ENCODE data around the gene SYK.
A peak's percentile ranks its signal among the peaks of the same experiment; 100 is the strongest.

Gene SYK

DNA sequence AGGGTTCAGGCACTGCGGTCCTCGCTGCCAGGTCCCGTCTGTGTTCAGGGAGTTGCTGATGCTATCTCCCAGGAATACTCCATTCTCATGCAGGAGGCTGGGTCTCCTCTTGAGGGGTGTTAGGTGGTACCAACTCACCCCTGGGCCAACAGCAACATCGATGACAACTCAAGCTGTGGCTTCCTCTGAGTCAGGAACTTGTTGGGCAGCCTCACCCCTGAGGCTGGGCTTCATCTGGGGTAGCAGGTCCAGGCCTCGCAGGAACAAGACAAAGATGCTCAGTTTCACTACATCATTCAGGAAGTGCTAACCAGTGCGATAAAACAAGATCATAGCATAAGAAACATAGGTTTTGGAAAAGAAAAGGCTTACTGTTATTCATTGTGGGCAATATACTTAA, 125.9 kb downstream of the SYK start:
- ATAC-seq (replicated peaks) (no peak), DNase-seq (no peak)
- peaks cover 0 to 4% of the 10 kb centered on the region in 2 donors for H3K36me3 Mint-ChIP-seq
- peaks cover 10 to 20% of the 10 kb centered on the region in 2 donors for H3K27me3 Mint-ChIP-seq
- no peak overlapping the region for H3K4me3 Mint-ChIP-seq
- H3K27ac Mint-ChIP-seq: no peak overlapping the region
- no peaks in the 10 kb centered on the region for H3K9me3 Mint-ChIP-seq
- H3K4me1 Mint-ChIP-seq: peaks cover 18 to 22% of the 10 kb centered on the region in 2 donors

DNA sequence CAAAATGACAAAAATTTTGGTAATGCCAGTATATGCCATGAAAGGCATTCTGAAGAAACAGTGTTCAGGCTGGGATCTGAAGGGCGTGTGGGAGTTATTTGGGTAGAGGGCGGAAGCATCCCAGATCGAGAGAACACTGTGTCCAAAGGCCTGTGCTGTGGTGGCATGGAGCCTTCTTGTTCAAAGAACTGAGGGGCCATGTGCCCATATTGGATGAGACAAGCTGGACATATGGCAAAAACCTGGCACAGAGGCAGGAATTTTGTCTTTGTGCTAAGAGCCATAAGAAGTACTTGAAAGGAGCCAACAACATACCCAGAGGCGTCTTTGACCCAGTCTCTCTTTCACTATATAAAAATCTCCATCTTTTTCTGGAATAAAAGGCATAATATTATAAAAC, 128.0 kb downstream of the SYK start:
- peaks cover 7 to 11% of the 10 kb centered on the region in 2 donors for H3K4me1 Mint-ChIP-seq
- no peak overlapping the region for H3K27ac Mint-ChIP-seq
- no peak for ATAC-seq (replicated peaks)
- no peaks in the 10 kb centered on the region for H3K36me3 Mint-ChIP-seq
- H3K27me3 Mint-ChIP-seq: peaks cover 18 to 29% of the 10 kb centered on the region in 2 donors
- H3K9me3 Mint-ChIP-seq: no peaks in the 10 kb centered on the region
- no peak for DNase-seq
- H3K4me3 Mint-ChIP-seq: no peak overlapping the region

DNA sequence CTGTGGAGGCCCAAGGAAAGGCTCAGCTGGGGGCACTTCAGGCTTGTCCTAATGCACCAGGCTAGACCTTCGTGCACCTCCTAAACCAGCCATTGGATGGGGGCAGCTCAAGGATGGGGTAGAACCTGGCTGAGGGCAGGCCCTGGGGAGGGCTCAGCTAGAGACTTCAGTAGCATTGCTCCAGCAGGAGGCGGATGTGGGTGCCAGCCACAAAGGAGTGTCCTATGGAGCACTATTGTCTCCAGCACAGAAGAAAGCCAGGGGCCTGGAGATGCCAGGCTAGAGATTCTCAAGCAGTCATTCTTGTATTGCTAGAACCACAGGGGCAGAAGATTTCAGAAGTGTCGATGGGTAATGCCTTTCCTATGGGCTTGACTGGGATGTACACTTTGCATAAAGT, 131.8 kb downstream of the SYK start:
- Mint-ChIP-seq H3K27me3 (peaks cover 37 to 39% of the 10 kb centered on the region in 2 donors), H3K36me3 (no peaks in the 10 kb centered on the region), H3K9me3 (no peaks in the 10 kb centered on the region), H3K27ac (no peak overlapping the region), H3K4me1 (peaks cover 11 to 15% of the 10 kb centered on the region in 2 donors), H3K4me3 (no peak overlapping the region)
- ATAC-seq (replicated peaks): no peak
- no peak for DNase-seq

DNA sequence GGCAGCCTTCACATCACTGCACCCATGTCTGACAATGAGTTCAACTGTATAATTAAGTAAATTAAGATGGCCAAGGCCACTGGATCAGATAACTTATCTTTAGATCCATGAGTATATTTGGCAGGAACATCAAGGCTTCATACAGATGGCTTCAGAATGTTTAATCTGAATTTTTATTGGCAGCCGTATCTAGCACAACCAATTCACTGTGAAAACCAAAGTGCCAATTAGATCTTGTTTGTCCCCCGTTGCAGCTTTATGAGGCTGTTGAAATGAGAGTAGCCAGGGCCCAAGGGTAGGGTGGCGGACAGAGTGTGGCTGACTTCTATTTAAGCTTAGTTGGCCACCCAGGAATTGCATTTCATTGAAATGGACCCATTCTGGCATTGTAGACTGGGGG, 137.7 kb downstream of the SYK start:
- Mint-ChIP-seq H3K27ac (no peak overlapping the region), H3K4me3 (no peak overlapping the region), H3K27me3 (peaks cover 42 to 46% of the 10 kb centered on the region in 2 donors), H3K4me1 (peaks cover 5 to 13% of the 10 kb centered on the region in 2 donors), H3K9me3 (peaks cover 9 to 14% of the 10 kb centered on the region in 2 donors), H3K36me3 (peaks cover 2 to 4% of the 10 kb centered on the region in 2 donors)
- ATAC-seq (replicated peaks) (no peak), DNase-seq (no peak)

DNA sequence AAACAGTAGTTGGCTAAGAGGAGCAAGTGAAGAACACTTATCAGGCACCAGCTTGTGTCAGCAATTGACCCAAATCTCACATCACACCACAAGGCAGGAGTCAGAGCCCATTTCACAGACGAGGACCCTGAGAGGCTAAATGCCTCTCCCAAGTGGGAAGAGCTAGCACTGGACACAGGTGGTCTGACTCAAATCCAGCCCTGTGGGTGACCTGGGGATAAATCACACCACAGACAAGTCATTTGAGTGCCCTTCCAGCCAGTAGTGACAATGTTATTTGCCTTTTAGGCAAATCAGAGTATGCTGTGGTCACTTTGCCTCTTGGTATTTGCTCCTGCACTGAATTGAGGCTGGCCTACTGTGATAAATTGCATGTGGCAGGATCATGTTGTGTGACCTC, 138.7 kb downstream of the SYK start:
- H3K27me3 Mint-ChIP-seq: peaks cover 47% of the 10 kb centered on the region in 2 donors
- no peak for DNase-seq
- peaks cover 9 to 14% of the 10 kb centered on the region in 2 donors for H3K9me3 Mint-ChIP-seq
- no peak overlapping the region for H3K27ac Mint-ChIP-seq
- no peak overlapping the region for H3K4me3 Mint-ChIP-seq
- peaks cover 0 to 4% of the 10 kb centered on the region in 2 donors for H3K4me1 Mint-ChIP-seq
- no peak for ATAC-seq (replicated peaks)
- H3K36me3 Mint-ChIP-seq: peaks cover 2 to 4% of the 10 kb centered on the region in 2 donors

DNA sequence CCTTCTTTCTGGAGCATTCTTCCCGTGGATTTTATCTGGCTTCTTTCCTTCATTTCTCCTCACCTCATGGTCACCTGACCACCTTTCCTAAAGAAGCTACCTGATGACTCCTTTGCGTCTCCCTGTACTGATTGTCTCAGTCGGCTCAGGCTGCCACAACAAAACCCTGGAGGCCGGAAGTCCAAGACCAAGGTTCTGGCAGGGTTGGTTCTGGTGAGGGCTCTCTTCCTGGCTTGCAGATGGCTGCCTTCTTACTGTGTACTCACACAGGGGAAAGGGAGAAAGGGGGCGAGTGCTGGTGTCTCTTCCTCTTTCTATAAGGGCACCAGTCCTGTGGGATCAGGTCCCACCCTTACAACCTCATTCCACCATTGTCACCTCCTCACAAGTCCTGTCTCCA, 140.0 kb downstream of the SYK start:
- no peaks in the 10 kb centered on the region for H3K4me1 Mint-ChIP-seq
- no peak for DNase-seq
- no peak overlapping the region for H3K4me3 Mint-ChIP-seq
- peaks cover 9 to 14% of the 10 kb centered on the region in 2 donors for H3K9me3 Mint-ChIP-seq
- ATAC-seq (replicated peaks): no peak
- H3K27me3 Mint-ChIP-seq: peaks cover 47 to 49% of the 10 kb centered on the region in 2 donors
- peaks cover 2 to 4% of the 10 kb centered on the region in 2 donors for H3K36me3 Mint-ChIP-seq
- no peak overlapping the region for H3K27ac Mint-ChIP-seq

DNA sequence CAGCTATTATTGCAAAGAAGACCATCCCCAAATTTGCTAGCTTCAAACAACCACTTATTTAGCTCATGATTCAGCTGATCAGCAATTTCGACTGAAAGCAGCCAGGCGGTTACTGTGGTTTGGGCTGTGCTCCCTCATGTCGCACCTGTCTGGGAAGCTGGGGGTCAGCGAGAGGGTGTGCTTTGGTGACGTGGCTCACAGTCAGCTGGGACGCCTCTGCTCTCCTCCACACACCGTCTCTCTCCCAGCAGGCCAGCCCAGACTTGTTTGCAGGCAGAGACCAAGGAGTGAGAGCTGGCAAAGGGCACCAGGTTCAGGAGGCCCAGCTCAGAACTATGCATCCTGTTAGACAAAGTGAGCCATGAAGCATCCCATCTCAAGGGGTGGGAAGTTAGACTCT, 140.9 kb downstream of the SYK start:
- peaks cover 39 to 49% of the 10 kb centered on the region in 2 donors for H3K27me3 Mint-ChIP-seq
- ATAC-seq (replicated peaks): no peak

DNA sequence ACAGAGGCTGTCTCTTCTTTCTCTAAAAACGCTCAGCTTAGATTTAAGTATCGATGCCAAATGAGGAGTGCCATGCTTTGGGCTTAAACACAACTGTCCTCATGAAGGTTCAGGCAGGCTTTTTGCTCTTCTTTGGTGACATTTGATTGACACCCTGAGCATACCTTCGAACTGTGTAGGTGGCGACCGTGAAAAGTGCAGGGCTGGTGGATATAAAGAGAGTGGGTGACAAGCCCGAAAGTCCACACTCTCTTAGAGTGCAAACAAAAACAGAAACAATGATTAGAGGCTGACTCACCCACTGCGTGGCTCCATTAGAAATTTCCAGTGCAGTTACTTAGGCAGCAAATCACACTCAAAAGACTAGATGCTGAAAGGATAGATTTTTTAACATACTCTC, 141.7 kb downstream of the SYK start:
- Mint-ChIP-seq H3K4me1 (no peaks in the 10 kb centered on the region), H3K4me3 (no peak overlapping the region), H3K9me3 (peaks cover 9 to 14% of the 10 kb centered on the region in 2 donors), H3K27me3 (peaks cover 38 to 47% of the 10 kb centered on the region in 2 donors), H3K27ac (no peak overlapping the region), H3K36me3 (peaks cover 2 to 4% of the 10 kb centered on the region in 2 donors)
- DNase-seq (no peak), ATAC-seq (replicated peaks) (peak in 1 of 2 donors; percentile 29)

More for the DNA sequence above, 140.9 kb downstream of the SYK start:
- H3K4me1 Mint-ChIP-seq: no peaks in the 10 kb centered on the region
- no peak for DNase-seq
- H3K36me3 Mint-ChIP-seq: peaks cover 2 to 4% of the 10 kb centered on the region in 2 donors
- no peak overlapping the region for H3K4me3 Mint-ChIP-seq
- no peak overlapping the region for H3K27ac Mint-ChIP-seq
- H3K9me3 Mint-ChIP-seq: peaks cover 9 to 14% of the 10 kb centered on the region in 2 donors

DNA sequence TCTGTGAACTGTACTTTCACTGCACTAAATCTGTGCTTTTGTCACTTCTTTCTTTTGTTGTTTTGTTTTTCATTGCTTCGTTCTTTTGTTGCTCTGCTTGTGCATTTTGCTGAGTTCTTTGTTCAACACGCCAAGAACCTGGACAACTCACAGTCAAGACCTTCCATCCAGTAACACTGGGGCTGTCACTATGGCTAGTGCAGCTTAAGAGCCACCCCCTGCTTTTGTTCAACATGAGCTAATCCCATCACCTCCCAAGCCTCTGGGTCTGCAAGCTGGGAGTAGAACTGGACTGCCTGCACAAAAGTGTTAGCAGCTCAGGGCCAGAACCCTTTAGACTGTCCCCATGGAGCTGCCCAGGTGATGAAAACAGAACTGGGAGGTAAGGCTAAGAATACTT, 143.7 kb downstream of the SYK start:
- no peak for ATAC-seq (replicated peaks)
- Mint-ChIP-seq H3K27ac (no peak overlapping the region), H3K27me3 (peaks cover 40 to 41% of the 10 kb centered on the region in 2 donors), H3K36me3 (peaks cover 2 to 4% of the 10 kb centered on the region in 2 donors), H3K4me1 (no peaks in the 10 kb centered on the region), H3K9me3 (peaks cover 9% of the 10 kb centered on the region in 2 donors), H3K4me3 (no peak overlapping the region)
- DNase-seq: no peak

DNA sequence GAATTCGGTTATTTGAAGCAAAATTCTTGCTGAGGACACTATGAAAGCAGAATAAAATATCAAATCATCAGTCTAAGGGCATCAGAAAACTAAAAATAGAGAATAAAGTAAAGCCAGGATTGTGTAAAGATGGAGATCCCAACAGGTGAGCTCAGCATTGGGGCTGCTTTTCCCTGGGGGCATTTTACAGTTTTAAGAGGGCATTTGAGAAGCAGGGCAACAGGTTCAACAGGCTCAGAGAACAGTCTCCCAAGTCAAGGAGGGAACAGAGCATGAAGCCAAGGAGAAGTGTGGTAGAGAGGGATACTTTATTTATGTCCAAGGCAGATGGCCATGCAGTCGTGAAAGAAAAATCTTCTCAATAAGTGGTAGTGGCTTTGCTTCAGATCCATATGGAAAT, 145.4 kb downstream of the SYK start:
- H3K27me3 Mint-ChIP-seq: peaks cover 25 to 27% of the 10 kb centered on the region in 2 donors
- DNase-seq (no peak), ATAC-seq (replicated peaks) (no peak)
- no peaks in the 10 kb centered on the region for H3K9me3 Mint-ChIP-seq
- H3K4me3 Mint-ChIP-seq: no peak overlapping the region
- no peaks in the 10 kb centered on the region for H3K36me3 Mint-ChIP-seq
- peak overlapping the region; percentile 33 for H3K27ac Mint-ChIP-seq
- H3K4me1 Mint-ChIP-seq: no peaks in the 10 kb centered on the region

Measured in stimulated activated naive B cell treated with anti-CD40 and anti-IgM and Interleukin-4, amounts not matched to agents 10 μg/mL and 1 μg/mL and 100 μg/mL, for 72 hours (primary cell).